HG03060 (cell line): ENCODE measurements around the gene DUSP11.
"Not testable (repeated sequence)": the region's sequence is repeated elsewhere in the genome, so short reads cannot be mapped to it uniquely, and the experiment has no call there.

Experiments used
- ATAC-seq: cut with Tn5 transposase; IDR thresholded peaks from one replicate; pipeline ENCODE4 v1.9.1; 2021; ENCODE audit warnings: low read depth, moderate number of reproducible peaks; ENCODE audit not compliant: unreplicated experiment

DUSP11 gene

DNA sequence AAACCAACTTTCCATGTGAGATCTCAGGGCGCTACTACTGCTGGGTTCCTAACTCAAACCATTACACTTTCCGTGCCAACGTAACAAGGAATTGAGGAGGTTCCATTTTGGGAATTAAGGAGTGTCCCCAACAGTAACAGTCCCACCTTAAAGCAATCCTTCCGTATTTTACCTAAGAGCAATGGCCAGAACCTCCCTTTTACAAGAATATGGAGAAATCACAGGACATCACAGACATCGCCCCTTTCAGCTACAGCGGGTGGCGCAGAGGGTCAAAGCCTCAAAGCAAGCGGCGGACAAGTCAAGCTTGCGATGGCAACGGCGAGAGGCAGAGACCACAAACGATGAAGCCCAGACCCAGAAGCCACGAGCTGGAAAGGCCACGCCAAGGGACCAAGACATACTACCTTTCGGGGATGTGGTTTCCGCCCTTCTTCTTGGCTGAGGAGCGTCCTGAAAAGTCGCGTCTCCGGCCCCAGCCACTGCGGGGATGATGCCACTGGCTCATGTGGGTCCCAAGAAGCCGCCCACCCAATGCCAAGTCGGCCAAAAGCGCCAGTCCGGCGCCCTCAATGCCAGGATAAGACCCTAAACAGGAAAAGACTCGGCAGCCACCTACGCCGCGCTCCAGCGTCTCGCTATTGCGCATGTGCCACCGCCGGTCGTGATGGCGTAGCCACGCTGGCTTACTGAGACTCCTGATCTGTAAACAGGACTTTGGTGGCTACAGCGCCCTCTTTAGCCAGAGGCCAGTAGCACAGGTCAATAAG lies at the start of gene DUSP11:
Gene DUSP11, minus strand, starts transcription at position 637 of the 770 bp plus-strand sequence. Its CDS starts 129 bp downstream, at position 508.
- peak; percentile 92 for ATAC-seq

- ATAC-seq, result peak; percentile 76
Observed at GRCh38 chr2:73828818-73829570, 49.1 kb upstream of the DUSP11 start, which contains the start of gene STAMBP. TSS of gene STAMBP (plus strand) at chr2:73828961. CDS start at chr2:73830857, 1,896 bp downstream.

DNA sequence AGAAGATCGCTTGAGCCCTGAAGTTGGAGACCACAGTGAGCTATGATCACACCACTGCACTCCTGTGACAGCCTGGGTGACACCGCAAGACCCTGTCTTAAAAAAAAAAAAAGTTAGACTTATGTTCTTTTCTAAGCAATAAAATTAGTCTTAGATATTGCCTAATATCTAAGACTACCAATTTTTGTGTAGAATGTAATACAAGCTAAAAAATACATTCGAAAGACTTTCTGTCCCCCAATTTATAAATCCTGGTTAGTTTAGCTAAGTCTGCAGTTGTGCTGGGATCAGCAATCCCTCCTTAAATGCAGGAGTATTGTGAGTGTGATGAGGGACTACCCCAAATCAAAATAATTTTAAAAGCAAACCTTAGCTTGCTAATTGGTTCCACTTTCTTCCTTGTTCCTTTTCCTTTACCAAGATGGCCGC lies 48.5 kb upstream of the DUSP11 start:
- no peak for ATAC-seq

- no peak for ATAC-seq
Observed at GRCh38 chr2:73827660-73828388, 47.9 kb upstream of the DUSP11 start.

DNA sequence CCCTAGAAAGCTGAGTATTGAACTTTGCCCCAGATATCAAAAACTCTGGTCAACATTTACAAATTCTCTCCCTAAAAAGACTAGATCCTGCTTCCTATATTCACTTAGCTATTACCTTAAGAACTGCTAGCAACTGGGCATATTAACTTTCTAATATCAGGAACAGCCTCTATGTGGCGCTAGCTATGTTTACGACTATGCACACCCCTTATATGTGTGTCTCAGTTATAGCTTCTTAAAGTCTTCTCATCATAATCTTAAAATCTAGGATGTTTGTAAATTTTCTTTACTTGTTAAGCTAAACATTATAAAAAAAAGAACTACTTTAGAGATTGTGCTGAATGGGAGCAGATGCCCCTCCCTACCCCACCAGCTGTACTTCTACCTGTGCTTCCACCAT lies 47.1 kb upstream of the DUSP11 start:
- no peak for ATAC-seq

GRCh38 chr2:73825408-73825807 lies 45.5 kb upstream of the DUSP11 start:
- ATAC-seq, result no peak

- ATAC-seq, result no peak
Observed at GRCh38 chr2:73823916-73824523, 44.1 kb upstream of the DUSP11 start.

DNA sequence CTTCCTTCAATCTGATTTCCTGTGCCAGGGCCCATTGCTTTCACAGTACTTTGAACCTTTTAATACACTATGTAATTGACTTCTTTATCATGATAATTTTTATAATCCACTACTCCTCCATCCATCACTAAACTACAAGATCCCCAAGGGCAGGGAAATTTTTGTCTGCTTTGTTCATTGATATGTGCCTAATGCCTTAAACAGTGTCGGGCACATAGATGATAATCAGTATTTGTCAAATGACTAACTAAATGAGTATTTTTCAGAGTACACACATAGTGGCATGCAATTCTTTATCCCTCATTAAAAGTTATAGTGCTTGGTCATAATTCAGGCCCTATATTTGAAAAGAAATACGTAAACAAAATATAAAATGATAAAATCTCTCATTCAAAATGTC lies 43.5 kb upstream of the DUSP11 start:
- no peak for ATAC-seq

GRCh38 chr2:73822991-73823390 lies 43.1 kb upstream of the DUSP11 start:
- ATAC-seq, result no peak

DNA sequence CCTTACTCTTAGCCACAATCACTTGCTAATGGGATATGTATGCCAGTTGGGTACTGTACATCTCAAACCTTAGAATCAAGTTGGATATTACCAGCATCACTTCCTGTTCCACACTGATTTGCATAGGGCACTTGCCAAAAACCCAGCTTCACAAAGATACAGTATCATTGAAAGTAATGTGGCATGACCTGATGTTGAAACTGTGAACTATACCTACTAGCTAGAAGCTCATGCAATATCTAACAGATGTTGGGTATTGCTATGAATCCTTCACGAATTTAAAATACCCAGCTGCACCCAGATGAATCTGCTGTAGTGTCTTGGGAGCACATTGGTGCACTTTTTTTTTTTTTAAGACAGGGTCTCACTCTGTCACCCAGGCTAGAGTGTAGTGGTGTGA lies 42.4 kb upstream of the DUSP11 start:
- ATAC-seq, result peak; percentile 70

DNA sequence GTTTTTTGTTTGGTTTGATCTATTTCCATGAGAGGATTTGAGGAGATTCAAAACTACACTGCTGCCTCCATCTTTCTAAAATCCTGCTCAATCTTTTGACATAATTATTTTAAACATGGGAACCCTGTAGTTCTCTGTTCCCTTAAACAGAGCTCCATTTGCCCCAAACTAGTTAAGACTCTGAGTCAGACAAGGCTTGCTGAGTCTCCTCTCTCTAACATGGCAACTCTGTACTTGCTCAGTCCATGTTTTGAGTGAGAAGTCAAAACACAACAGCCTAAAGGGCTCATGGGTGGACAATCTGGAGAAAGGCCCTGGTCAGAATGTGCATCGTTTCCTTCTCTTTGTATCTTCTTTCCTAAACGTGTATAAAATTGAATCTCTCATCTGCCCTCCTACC lies 41.8 kb upstream of the DUSP11 start:
- no peak for ATAC-seq

DNA sequence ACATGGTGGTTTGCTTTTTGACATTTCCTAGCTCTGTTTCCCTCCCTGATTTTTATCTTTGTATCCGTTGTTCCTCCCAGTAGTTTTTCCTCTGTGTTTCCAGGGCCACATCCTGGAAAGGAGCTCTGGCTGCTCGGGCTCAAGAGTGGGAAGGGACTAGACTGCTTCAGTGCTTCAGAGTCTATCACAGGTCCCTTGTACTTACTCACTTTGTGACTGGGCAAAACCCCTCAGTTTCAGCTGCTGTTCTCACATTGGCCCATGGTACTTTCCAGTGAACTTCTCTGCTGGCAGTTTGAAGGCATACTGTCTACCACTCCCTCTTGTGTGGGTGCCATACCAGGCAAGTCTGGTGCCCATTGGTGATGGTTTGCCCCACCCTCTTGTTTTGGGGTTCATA lies 41.3 kb upstream of the DUSP11 start:
- ATAC-seq, result no peak

DNA sequence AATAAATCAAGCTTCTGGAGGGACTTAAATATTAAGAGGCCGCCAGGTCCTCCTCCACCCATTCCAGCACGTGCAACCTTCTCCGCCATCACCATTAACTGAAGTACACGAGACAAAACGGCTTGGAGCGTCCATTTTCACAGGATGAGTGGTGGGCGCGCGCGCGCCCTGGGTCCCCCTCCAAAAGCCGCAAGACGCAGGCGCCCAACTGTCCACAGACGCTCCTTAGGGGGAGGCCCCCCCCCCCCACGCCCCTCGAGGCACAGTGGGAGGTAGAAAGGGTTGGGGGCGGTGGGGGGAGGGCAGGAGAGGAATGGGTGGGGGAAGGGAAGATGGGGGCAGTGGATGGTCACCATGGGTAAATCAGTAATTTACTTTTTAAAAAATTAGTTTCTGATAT lies 38.4 kb upstream of the DUSP11 start:
- no peak for ATAC-seq

DNA sequence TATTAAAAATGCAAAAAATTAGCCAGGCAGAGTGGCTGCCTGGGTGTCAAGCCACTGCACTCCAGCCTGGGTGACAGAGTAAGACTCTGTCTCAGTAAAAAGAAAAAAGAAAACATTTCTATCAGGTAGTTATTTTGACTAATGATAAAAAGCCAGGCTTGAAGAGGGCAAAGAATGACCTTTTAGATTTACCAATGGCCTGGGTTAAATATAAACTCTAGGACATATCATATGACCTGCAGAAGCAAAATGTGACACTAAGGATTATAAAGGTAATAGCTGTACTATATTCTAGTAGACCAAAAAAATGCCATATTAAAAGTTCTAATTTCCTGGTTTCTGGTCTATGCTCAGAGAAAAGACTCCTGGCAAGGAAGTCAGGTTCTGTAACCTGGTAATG lies 32.7 kb upstream of the DUSP11 start:
- ATAC-seq, result no peak

DNA sequence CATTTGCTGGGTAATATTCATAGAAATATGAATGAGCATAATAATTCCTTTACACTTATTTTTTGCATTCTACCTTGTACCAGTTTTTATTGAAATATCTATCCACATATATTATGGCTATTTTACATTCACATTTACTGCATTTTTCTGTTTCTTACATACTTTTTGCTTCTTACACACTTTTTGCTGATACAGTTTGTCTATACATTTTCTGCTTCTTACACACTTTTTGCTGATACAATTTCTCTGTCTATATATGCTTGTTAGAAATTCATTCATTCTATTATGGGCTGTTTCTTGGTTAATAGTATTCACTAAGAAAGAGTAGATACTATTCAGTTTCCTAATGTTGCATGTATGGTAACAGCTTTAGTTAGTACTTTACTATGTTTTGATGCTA lies 32.0 kb upstream of the DUSP11 start:
- ATAC-seq, result no peak

GRCh38 chr2:73783883-73784282 lies 4.0 kb upstream of the DUSP11 start, which contains the start of gene C2orf78:
TSS of gene C2orf78 (plus strand) at chr2:73784183. CDS start at chr2:73784310, 127 bp downstream.
- not testable (repeated sequence) for ATAC-seq

DNA sequence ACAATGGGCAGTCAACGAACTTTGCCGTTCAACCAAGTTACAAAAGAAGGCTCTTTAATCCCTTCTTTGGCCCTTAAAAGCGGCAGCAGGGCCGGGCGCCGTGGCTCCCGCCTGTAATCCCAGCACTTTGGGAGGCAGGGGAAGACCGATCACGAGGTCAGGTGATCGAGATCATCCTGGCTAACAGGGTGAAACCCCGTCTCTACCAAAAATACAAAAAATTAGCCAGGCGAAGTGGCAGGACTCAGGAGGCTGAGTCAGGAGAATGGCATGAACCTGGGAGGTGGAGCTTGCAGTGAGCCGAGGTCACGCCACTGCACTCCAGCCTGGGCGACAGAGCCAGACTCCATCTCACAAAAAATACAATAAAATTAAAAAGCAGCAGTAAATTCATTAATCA lies 3.5 kb upstream of the DUSP11 start:
- not testable (repeated sequence) for ATAC-seq

DNA sequence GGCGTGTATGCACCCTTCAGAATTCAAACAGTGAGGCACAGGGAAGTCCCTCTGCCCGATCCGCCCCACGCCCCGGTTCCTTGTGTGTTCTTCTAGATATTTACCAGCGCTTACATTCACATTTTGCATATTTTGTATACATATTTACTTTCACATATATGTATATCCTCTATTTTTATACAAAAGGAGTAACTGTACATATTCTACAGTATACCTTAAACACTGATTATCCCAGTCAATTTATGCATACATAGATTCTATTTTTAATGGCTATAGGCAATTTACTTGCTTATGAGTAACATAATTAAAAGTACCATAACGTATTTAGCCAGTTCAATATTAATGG lies 307 bp upstream of the DUSP11 start:
- ATAC-seq, result no peak

DNA sequence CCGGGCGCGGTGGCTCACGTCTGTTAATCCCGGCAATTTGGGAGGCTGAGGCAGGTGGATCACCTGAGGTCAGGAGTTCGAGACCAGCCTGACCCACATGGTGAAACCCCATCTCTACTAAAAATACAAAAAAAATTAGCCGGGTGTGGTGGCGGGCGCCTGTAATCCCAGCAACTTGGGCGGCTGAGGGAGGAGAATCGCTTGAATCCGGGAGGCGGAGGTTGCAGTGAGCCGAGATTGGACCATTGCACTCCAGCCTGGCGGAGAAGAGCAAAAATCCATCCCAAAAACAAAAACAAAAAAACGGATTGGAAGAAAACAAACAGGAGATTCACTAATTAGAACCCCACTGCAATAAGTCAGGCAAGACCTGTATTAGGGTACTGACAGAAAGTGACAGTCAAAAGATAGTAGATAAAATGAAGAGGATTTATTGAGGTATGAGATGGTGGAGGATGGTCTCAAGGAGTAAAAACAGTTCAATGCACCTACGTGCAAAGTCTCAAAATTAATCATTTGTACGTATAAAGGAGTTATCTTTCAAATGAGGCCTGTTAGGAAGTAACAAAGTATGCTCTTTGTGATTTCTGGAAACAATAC lies 936 bp downstream of the DUSP11 start:
- ATAC-seq, result not testable (repeated sequence)

DNA sequence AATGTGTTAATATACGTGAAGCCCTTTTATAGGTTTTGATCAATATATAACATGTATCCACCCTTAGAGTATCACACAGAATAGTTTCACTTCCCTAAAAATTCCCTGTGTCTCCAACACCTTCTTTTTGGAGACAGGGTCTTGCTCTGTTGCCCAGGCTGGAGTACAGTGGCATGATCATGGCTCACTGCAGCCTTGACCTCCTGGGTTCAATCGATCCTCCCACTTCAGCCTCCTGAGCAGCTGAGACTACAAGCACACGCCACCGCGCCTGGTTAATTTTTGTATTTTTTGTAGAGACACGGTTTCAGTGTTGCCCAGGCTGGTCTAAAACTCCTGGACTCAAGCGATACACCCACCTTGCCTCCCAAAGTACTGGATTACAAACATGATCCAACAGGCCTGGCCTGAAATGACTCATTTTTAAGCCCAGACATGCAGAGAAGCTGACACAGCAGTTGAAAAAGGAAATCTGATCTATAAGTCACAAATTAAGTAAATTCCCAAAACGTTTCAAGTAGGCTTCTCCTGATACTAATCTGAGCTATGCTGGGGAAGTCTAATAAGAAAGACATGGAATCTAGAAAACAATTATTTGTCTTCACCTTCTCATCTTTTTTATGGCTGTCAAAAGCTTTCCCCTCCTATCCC lies 2.9 kb downstream of the DUSP11 start:
- no peak for ATAC-seq
